NCI-H1694 treated with DMSO at 0.1 percent for 48 hours (cell line): ENCODE results near the gene RPUSD1.
"Not testable (repeated sequence)": the region's sequence is repeated elsewhere in the genome, so short reads cannot be mapped to it uniquely, and the experiment has no call there.

Experiments
- DNase-seq: peaks from one replicate; lab custom pipeline; 2025; lab: John Stamatoyannopoulos, UW

Gene RPUSD1

GRCh38 chr16:787978-788398 lies at the start of gene RPUSD1:
Gene RPUSD1, minus strand, starts transcription at chr16:788381. Its CDS starts 644 bp downstream, at chr16:787737.
- no peak for DNase-seq

GRCh38 chr16:836822-837221 lies 48.6 kb upstream of the RPUSD1 start:
- DNase-seq, result not testable (repeated sequence)

DNA sequence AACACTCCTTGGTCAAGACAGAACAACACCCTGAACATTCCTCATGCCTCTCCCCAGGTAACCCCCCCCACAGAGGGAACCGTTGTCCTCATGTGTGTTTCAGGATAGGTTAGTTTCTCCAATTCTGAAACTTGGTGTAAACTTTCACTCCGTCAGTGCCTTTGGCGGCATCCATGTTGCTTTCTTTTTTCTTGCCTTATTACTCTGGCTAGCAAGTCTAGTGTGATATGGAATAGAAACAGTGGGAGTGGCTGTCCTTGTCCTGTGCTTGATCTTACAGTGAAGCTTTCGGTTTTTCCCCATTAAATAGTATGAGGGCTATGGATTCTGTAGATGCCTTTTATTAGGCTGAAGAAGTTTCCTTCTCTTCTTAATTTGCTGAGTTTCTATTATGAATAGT lies 48.0 kb upstream of the RPUSD1 start:
- DNase-seq, result no peak

DNA sequence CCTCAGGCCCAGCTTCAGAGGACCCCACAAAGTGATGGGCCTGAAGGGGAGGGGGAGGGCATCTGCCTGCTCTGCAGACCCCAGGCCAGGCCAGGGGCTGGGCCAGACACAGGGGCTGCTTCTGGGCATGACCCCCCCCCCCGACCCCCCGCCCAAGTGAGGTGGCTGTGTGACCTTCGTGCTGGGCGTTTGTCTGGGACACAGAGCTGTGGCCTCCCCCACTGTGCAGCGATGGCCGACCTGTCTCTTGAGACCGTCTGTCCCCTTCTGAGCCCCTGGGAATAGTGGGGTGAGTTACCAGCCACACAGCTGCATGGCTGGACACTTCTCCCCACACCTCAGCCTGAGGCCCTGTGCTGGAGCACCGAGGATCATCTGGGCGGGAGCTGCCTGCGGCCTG lies 47.2 kb upstream of the RPUSD1 start:
- DNase-seq, result no peak

DNA sequence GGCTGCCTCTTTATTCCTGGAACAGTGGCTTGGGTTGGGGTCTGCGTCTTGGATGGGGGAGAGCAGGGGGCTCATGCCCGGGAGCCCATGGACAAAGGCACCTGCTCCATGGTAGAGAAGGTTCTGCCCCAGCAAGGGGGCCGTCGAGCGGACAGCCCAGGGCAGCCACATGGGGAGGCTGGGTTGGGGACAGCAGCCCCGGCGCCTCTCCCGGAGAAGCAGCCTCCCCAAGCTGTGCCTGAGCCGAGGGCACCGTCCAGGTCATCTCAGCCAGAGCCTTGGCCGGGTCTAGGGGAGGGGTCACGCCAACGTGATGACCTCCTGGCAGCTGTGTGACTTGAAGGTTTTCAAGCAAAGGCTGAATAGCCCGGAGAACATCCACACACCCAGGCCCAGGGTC lies 45.2 kb upstream of the RPUSD1 start:
- no peak for DNase-seq

DNA sequence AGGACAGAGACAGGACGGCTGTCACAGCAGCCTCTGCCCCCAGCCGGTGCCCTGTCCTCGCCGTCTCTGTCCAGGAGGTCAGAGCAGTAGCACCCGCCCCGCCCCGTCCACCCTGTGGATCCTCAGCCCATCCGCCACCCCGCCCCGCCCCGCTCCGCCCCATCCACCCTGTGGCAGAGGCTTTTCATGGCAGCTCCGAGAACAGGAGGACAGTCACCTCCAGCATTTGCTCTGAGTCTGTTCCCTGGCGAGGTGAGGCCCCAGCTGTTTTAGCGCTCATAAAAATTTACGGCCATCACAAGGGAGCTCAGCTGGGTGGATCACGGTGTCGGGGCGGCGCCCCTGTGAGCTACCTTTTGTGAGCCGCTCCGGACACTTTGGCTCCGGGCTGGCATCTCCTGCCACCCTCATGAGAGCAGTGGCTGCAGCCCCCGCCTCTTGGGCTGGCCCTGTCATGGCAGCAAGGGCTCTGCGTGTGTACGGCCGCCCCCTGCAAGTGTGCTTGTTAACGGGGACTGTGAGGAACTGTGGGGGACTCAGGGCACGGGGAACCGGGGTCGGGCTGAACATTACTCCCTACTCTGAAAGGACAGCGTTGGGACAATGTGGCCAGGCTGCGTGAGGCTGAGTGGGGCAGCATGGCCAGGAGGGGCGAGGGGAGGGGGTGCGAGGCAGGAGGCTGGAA lies 44.6 kb upstream of the RPUSD1 start:
- no peak for DNase-seq

DNA sequence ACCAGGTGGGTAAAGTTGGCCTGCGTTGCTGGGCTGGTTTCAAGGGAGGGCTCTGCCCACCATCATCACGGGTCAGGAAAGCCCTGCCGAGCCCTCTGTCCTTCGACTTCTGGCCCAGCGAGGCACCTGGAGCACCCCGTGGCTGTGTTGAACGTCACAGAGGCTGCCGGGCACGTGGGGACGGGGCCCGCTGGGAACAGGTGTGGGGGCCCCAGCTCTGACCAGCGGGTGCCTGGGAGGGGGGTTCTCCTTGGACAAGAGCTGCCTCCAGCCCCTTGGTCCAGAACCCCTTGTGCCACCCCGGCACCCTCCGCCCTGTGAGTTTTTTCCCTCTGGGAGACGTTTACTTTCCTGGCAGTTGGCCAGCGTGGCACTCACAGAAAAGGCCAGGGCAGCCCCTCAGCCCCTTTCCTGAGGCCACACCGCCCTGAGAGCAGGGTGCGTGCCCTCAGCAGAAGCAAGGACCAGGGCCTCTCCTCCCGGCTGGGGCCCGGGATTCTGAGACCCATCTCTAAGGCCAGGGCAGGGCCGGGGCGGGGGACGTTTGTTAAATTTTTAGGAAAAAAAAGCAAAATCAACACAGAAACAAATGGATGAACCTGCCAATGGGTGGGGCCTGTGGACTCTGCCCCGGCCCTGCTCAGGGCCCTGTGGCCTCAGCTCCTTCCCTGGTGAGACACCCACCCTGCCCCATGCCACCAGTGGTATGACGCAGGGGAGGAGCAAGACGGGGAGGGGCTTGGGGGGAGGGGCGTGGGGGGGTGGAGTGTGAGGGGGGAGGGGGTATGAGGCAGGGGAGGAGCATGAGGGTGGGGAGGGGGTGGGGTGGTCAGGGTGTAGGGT lies 43.6 kb upstream of the RPUSD1 start:
- no peak for DNase-seq

GRCh38 chr16:830871-831570 lies 42.8 kb upstream of the RPUSD1 start:
- DNase-seq, result no peak

- no peak for DNase-seq
Measured at GRCh38 chr16:830107-830870, 42.1 kb upstream of the RPUSD1 start.

DNA sequence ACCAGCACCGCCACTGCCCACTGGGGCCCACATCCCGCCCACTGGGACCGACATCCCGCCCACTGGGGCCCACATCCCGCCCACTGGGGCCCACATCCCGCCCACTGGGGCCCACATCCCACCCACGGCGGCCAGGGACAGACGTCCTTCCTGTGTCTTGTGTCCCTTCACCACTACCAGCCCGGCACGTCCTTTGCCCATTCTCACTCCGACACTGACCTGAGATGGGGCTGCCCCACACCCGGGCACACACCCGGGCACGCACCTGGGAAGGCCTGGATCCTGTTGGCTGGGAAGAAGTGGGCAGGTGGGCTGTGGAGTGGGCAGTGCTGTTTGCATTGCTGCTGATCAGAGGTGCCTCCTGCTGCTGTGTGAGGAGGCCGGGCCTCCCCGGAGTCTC lies 40.7 kb upstream of the RPUSD1 start:
- DNase-seq, result no peak

DNA sequence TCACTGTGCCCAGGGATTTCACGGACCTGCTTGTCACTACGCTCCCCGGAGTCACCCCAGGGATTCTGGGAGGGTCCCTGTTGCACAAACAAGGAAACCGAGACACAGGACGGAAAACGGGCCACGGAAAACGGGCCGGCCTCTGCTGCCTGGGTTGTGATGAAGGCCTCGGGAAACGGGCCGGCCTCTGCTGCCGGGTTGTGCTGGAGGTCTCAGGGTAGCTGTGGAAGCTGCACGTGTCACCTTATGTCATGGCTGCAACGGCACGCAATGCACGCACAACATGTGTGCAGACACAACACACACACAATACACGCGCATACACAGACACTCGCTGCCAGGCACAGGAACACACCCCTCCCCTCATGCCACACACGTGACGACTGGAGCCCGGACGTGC lies 39.3 kb upstream of the RPUSD1 start:
- DNase-seq, result no peak

DNA sequence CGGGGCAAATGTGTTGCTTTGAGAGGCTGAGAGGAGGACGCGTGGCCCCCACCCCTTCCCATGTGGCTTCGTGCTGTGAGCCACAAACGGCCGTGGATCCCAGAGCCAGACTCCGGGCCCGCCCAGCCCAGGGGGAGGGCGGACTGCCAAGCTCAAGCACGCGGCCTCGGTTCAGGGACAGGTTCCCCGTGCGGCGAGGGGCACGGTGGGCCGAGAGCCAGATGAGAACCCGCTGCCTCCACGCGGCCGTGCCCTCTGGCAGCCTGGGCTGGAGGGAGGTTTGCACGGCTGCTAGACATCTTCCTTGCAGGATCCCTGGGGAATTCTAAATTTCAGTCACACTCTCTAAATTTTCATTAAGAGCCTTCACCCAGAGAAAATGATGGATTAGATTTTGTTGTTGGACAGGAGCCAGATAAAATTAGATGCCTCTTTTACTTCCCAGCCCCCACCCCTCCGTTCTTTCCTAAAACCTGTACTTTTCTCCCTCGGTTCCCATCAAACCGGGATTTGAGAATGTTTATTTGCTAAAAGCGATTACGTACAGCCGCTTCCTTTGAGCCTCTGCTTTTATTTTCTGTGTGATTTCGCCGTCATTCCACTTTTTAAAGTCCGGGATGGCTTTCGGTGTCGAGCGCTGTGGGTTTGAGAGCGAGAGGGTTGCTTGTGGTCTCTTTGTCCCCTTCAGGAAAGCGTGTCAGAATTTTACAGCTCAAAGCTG lies 37.3 kb upstream of the RPUSD1 start:
- no peak for DNase-seq

DNA sequence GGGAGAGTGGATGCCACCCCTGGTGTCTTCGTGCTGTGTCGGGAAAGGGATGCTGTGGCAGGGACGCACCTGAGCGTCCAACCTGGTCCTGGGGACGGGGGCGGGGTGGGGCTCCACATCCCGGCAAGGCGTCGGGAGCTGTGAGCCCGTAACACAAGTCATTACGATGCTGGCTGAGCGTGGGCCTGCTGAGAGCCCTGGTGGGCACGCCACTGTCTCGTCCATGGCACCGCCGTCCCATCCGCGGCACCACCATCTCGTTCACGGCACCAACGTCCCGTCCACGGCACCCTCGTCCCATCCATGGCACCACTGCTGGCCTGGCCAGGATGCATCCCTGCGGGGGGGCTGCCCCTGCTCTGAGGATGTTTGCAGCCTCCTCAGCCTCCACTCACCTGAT lies 36.4 kb upstream of the RPUSD1 start:
- no peak for DNase-seq

GRCh38 chr16:824194-824593 lies 36.0 kb upstream of the RPUSD1 start:
- DNase-seq, result no peak

DNA sequence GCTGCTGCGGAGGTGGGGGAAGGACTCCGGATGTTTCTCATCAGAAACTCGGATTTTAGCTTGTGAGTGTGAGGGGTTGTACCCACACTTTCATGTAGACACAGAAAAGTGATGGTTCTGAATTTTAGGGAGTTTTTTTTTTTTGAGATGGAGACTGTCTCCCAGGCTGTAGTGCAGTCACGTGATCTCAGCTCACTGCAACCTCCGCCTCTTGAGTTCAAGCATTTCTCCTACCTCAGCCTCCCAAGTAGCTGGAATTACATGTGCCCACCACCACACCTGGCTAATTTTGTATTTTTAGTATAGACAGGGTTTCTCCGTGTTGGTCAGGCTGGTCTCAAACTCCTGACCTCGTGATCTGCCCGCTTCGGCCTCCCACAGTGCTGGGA lies 34.7 kb upstream of the RPUSD1 start:
- no peak for DNase-seq

GRCh38 chr16:822174-822908 lies 34.2 kb upstream of the RPUSD1 start:
- DNase-seq, result no peak

DNA sequence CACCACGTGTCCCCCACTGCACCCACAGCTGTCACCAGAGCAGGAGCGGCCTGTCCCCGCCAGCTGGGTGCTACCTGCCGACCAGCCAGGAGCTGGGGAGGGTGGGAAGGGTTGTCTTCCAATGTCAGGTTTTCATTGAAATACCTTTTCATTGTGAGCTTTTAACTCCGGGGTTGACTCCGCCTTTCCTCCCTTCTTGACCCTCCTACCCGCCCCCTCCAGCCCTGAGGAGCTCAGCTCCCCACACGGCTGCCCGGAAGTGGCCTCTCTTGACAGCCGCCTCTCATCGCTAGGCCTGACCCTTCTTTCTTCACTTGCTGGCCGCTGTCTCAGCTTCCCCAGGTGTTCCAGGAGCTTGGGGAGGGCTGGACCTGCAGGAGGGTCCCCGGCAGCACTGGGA lies 33.6 kb upstream of the RPUSD1 start:
- no peak for DNase-seq

DNA sequence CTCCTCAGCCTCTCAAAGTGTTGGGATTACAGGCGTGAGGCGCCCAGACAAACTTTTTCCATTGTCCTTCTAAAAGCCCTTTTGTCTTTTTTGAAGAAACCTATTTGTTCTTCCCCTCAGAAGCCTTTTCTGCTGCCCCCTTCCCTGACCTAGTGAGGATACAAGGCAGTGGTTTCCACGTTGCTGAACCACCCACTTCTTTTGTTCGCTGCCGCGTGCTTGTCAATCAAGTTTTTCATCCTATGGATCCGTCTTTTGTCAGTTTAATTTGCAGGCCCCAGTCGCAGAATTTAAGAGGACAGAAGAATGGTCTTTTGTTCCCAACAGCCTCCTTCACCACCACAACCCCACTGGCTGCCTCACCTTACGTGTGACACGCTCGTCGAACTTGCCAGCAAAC lies 32.6 kb upstream of the RPUSD1 start:
- DNase-seq, result no peak

DNA sequence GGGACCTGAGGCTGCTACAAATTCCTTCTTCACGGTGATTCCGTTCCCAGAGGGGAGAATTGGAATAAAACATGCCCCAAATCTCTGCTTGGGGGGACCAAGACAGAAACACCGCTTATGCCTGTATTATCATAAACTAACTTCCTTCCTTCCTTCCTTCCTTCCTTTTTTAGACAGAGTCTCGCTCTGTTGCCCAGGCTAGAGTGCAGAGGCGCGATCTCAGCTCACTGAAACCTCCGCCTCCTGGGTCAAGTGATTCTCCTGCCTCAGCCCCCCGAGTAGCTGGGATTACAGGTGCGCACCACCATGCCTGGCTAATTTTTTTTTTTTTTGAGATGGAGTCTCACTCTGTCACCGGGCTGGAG lies 31.8 kb upstream of the RPUSD1 start:
- DNase-seq, result not testable (repeated sequence)

DNA sequence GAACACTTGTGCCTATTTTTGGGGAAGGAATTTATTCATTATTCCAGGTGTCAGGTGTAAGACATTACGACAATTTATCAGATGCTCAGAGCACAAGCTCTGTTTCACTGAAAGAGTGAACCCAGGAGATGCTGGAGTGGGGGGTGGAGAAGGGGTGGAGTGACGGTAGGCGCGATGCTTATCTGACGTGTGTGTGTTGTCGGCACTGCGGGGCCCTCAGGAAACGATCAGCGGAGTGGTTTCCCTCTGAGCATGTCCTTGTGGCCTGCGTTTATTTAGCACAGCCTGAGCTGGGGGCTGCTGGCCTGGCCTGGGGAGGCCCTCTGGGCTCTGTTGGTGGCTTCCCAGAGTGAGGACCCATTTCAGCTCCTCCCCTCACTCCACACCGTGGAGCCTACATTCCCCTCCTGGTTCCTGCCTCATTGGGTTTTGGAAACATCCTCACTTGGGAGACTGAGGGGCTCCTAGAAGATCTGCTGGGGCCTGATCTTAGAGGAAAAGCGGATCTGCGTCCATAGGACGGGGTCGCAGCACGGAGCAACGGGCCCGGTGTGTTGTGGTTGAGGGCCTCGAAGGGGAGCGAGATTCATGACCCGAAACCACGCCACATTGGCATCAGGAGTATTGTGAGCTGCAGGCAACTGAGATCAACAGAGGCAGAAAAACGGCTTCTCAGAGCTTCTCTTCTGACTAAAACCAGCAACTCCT lies 31.3 kb upstream of the RPUSD1 start:
- no peak for DNase-seq
